Neural cell (in vitro differentiated cells): ENCODE data around the gene ACSM5.
"Not testable (repeated sequence)": the region's sequence is repeated elsewhere in the genome, so short reads cannot be mapped to it uniquely, and the experiment has no call there.

Source experiments
- EP300 ChIP-seq: fragments of 450-650 bp; conservative IDR thresholded peaks from 2 replicates; pipeline ENCODE4 v1.6.1; 2014; ENCODE audit warnings: antibody characterized with exemption, mild to moderate bottlenecking, moderate library complexity; ENCODE audit not compliant: poor library complexity, severe bottlenecking
- POLR2AphosphoS5 ChIP-seq: IDR thresholded peaks from 2 replicates; pipeline ENCODE4 v1.6.1; 2012
- TAF1 ChIP-seq: IDR thresholded peaks from 2 replicates; pipeline ENCODE4 v1.6.1; 2012; ENCODE audit warnings: low read depth
- TF ChIP-seq, protein P1 (sequence below): fragments of 450-650 bp; IDR thresholded peaks from 2 replicates; pipeline ENCODE4 v1.5.1; 2014; ENCODE audit warnings: antibody characterized with exemption, mild to moderate bottlenecking, moderate library complexity; ENCODE audit not compliant: poor library complexity, severe bottlenecking
- TF ChIP-seq, protein P2 (sequence below): IDR thresholded peaks from 2 replicates; pipeline ENCODE4 v1.6.1; 2012; ENCODE audit warnings: borderline replicate concordance

DNA sequence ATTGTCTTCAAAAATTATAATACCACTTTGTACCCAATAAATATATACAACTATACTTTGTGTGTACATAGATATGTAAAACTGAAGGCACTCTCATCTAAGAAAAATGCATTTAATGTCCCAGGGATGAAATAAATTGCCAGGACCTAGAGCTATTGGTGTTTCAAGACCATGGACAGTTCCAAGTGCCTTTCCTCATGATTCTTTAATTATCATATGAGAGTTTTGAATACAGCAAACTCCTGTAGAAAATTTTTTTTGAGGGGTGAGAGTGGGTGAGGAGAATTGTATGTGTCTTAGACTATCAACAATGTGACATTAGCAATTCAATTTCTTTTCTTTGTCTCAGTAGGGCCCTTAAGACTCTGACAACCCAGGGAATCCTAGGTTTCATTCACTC is 59.6 kb downstream of the ACSM5 start:
- TF ChIP-seq, protein P1, sequence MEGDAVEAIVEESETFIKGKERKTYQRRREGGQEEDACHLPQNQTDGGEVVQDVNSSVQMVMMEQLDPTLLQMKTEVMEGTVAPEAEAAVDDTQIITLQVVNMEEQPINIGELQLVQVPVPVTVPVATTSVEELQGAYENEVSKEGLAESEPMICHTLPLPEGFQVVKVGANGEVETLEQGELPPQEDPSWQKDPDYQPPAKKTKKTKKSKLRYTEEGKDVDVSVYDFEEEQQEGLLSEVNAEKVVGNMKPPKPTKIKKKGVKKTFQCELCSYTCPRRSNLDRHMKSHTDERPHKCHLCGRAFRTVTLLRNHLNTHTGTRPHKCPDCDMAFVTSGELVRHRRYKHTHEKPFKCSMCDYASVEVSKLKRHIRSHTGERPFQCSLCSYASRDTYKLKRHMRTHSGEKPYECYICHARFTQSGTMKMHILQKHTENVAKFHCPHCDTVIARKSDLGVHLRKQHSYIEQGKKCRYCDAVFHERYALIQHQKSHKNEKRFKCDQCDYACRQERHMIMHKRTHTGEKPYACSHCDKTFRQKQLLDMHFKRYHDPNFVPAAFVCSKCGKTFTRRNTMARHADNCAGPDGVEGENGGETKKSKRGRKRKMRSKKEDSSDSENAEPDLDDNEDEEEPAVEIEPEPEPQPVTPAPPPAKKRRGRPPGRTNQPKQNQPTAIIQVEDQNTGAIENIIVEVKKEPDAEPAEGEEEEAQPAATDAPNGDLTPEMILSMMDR: not testable (repeated sequence)
- TF ChIP-seq TAF1, POLR2AphosphoS5, EP300: not testable (repeated sequence)
- TF ChIP-seq, protein P2, sequence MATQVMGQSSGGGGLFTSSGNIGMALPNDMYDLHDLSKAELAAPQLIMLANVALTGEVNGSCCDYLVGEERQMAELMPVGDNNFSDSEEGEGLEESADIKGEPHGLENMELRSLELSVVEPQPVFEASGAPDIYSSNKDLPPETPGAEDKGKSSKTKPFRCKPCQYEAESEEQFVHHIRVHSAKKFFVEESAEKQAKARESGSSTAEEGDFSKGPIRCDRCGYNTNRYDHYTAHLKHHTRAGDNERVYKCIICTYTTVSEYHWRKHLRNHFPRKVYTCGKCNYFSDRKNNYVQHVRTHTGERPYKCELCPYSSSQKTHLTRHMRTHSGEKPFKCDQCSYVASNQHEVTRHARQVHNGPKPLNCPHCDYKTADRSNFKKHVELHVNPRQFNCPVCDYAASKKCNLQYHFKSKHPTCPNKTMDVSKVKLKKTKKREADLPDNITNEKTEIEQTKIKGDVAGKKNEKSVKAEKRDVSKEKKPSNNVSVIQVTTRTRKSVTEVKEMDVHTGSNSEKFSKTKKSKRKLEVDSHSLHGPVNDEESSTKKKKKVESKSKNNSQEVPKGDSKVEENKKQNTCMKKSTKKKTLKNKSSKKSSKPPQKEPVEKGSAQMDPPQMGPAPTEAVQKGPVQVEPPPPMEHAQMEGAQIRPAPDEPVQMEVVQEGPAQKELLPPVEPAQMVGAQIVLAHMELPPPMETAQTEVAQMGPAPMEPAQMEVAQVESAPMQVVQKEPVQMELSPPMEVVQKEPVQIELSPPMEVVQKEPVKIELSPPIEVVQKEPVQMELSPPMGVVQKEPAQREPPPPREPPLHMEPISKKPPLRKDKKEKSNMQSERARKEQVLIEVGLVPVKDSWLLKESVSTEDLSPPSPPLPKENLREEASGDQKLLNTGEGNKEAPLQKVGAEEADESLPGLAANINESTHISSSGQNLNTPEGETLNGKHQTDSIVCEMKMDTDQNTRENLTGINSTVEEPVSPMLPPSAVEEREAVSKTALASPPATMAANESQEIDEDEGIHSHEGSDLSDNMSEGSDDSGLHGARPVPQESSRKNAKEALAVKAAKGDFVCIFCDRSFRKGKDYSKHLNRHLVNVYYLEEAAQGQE: not testable (repeated sequence)
